Esophagus squamous epithelium (tissue), 5 donors: ENCODE data around the gene GPR65. TPM values are rescaled to one million over a fixed set of nuclear protein-coding genes. Genes with fewer than 3 reads are reported as not detected.

Source experiments
- DNase-seq: peaks from one replicate; lab custom pipeline; 2025; lab: John Stamatoyannopoulos, UW
- H3K27ac ChIP-seq, 4 donors: fragments of 200-600 bp; sonication (generic); one replicate each; pipeline ENCODE4 v1.5.1; 2016 to 2019; ENCODE audit warnings: mild to moderate bottlenecking in 1 of 4
- H3K27me3 ChIP-seq, 4 donors: fragments of 200-600 bp; sonication (generic); 1 replicate in 3 of 4; 2 replicates in 1 of 4; pipeline versions ENCODE4 v1.5.1 to v1.6.0; 2017 to 2021; ENCODE audit warnings: antibody characterized with exemption in 1 of 4
- H3K36me3 ChIP-seq, 3 donors: fragments of 200-600 bp; sonication (generic); one replicate each; pipeline ENCODE4 v1.5.1; 2016 to 2019
- H3K4me1 ChIP-seq, 3 donors: fragments of 200-600 bp; sonication (generic); one replicate each; pipeline ENCODE4 v1.5.1; 2017 to 2019
- H3K4me3 ChIP-seq, 4 donors: fragments of 200-600 bp; sonication (generic); 1 replicate in 3 of 4; 2 replicates in 1 of 4; pipeline ENCODE4 v1.5.1; 2016 to 2019; ENCODE audit warnings: mild to moderate bottlenecking in 2 of 4, moderate library complexity in 1 of 4
- H3K9me3 ChIP-seq, 3 donors: fragments of 200-600 bp; sonication (generic); one replicate each; pipeline ENCODE4 v1.5.1; 2016 to 2019
- CTCF ChIP-seq, 6 experiments: fragments of 450-650 bp in 4 of 6; fragments of 200-600 bp in 2 of 6; sonication (generic) in 2 of 6; IDR thresholded peaks; one replicate each; pipeline ENCODE4 v1.5.1; 2016 to 2019; ENCODE audit warnings: antibody characterized with exemption in 6 of 6, mild to moderate bottlenecking in 4 of 6, moderate library complexity in 4 of 6
- POLR2A ChIP-seq, 4 donors: fragments of 450-650 bp; IDR thresholded peaks; one replicate each; pipeline ENCODE4 v1.6.1; 2017; ENCODE audit warnings: antibody characterized with exemption in 4 of 4, mild to moderate bottlenecking in 4 of 4, moderate library complexity in 3 of 4
- WGBS, 2 donors: methylation state at CpG; one replicate each; pipeline ENCODE4 v1.1.5; 2018; 5-methylcytosine and 5-hydroxymethylcytosine counted together
- intact Hi-C: fragments of 100-400 bp; cut with DNase I; formaldehyde crosslinking; loops from one replicate; pipeline ENCODE4 v1.15.0; 2022
- total RNA-seq, 4 donors: library from RNA; depleted of rRNA; stranded (reverse); fragments of >200 nt; gene quantifications; one replicate each; pipeline ENCODE4 v1.1.0, GENCODE V29; 2016
- donor health status: DM: yes; HTN: yes; CAD: no.

GPR65 gene
- total RNA-seq, 4 donors from 2014 or later, result 0.34 to 1.4 (median 0.75) TPM

- Histone ChIP-seq H3K9me3 (no peaks in the 10 kb centered on the region), H3K4me1 (no peaks in the 10 kb centered on the region), H3K27ac (no peak overlapping the region), H3K4me3 (no peak overlapping the region), H3K27me3 (no peaks in the 10 kb centered on the region), H3K36me3 (peaks cover 0 to 48% (median 0%) of the 10 kb centered on the region in 3 donors)
- intact Hi-C loops, result no loop called here
- no peak for TF ChIP-seq POLR2A (IDR thresholded peaks at IDR 0.05)
- TF ChIP-seq CTCF (IDR thresholded peaks at IDR 0.05), result no peak
- no peak for DNase-seq
Observed at GRCh38 chr14:87967496-87967895, 37.4 kb upstream of the GPR65 start.

- WGBS, 2 donors, result 63 to 82% methylated on average over 2 of the region's 2 CpGs
- Histone ChIP-seq H3K4me3 (no peak overlapping the region), H3K9me3 (no peaks in the 10 kb centered on the region), H3K27me3 (no peaks in the 10 kb centered on the region), H3K36me3 (peaks cover 0 to 45% (median 0%) of the 10 kb centered on the region in 3 donors), H3K4me1 (no peaks in the 10 kb centered on the region), H3K27ac (no peak overlapping the region)
- intact Hi-C loops, result no loop called here
- TF ChIP-seq CTCF (IDR thresholded peaks at IDR 0.05), result no peak
- TF ChIP-seq POLR2A (IDR thresholded peaks at IDR 0.05), result no peak
- DNase-seq, result no peak
Observed at GRCh38 chr14:87971010-87971409, 33.9 kb upstream of the GPR65 start.

- TF ChIP-seq CTCF (IDR thresholded peaks at IDR 0.05), result no peak
- no peak for TF ChIP-seq POLR2A (IDR thresholded peaks at IDR 0.05)
Observed at GRCh38 chr14:87975636-87976035, 29.3 kb upstream of the GPR65 start.

GRCh38 chr14:87979689-87980088 lies 25.2 kb upstream of the GPR65 start:
- Histone ChIP-seq H3K27ac (no peak overlapping the region), H3K4me1 (no peaks in the 10 kb centered on the region), H3K9me3 (no peaks in the 10 kb centered on the region), H3K4me3 (no peak overlapping the region), H3K27me3 (no peaks in the 10 kb centered on the region), H3K36me3 (peaks cover 0 to 47% (median 5%) of the 10 kb centered on the region in 3 donors)
- TF ChIP-seq CTCF (IDR thresholded peaks at IDR 0.05) (no peak), POLR2A (IDR thresholded peaks at IDR 0.05) (no peak)
- intact Hi-C loops, result no loop called here
- 80 to 86% methylated on average over 1 of the region's 1 CpG for WGBS, 2 donors
- DNase-seq, result no peak

More at GRCh38 chr14:87975636-87976035, 29.3 kb upstream of the GPR65 start:
- Histone ChIP-seq H3K27me3 (no peaks in the 10 kb centered on the region), H3K4me1 (no peaks in the 10 kb centered on the region), H3K9me3 (no peaks in the 10 kb centered on the region), H3K27ac (no peak overlapping the region), H3K4me3 (no peak overlapping the region), H3K36me3 (peaks cover 0 to 43% (median 0%) of the 10 kb centered on the region in 3 donors)
- intact Hi-C loops, result no loop called here
- DNase-seq, result no peak

GRCh38 chr14:87989221-87989955 lies 15.5 kb upstream of the GPR65 start:
- no peaks in the 10 kb centered on the region for H3K9me3 ChIP-seq
- TF ChIP-seq POLR2A (IDR thresholded peaks at IDR 0.05) (no peak), CTCF (IDR thresholded peaks at IDR 0.05) (no peak)
- H3K27me3 ChIP-seq, result no peaks in the 10 kb centered on the region
- peaks cover 0 to 37% (median 10%) of the 10 kb centered on the region in 3 donors for H3K4me1 ChIP-seq
- no peak for DNase-seq
- intact Hi-C loops, result no loop called here
- H3K4me3 ChIP-seq, result no peak overlapping the region
- peaks cover 0 to 10% (median 0%) of the 10 kb centered on the region in 3 donors for H3K36me3 ChIP-seq
- H3K27ac ChIP-seq, result no peak overlapping the region
- 79 to 93% methylated on average over 5 of the region's 5 CpGs for WGBS, 2 donors
